HuH-7 (cell line): ENCODE data around the gene SLC39A2.
"Not testable (repeated sequence)": the region's sequence is repeated elsewhere in the genome, so short reads cannot be mapped to it uniquely, and the experiment has no call there.

Experiments used
- DNase-seq: peaks from one replicate; pipeline ENCODE4 v3.0.0; 2011; ENCODE audit warnings: low spot score

Gene SLC39A2

GRCh38 chr14:20997115-20997514, 2.0 kb upstream of the SLC39A2 start:
- DNase-seq, result no peak

GRCh38 chr14:20997564-20997963, 1.5 kb upstream of the SLC39A2 start:
- no peak for DNase-seq

DNA sequence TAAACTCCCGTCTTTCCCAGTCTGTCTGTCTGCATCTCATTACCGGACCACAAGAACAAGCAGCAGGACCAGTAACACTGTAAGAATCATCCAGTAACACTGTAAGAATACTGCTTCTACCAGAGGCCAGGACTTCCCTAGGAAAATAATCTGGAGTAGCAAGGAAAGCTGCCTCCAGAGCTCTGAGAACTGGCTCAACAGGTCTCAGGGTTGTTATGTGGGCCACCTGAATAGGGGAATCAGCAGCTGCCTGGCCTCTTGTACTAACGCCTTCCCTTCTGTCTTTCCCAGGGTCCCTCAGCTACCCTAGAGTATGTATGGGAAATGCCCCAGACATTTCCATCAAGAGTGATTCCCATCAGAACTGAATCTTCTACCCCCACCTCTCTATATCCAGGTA, 954 bp upstream of the SLC39A2 start:
- no peak for DNase-seq

DNA sequence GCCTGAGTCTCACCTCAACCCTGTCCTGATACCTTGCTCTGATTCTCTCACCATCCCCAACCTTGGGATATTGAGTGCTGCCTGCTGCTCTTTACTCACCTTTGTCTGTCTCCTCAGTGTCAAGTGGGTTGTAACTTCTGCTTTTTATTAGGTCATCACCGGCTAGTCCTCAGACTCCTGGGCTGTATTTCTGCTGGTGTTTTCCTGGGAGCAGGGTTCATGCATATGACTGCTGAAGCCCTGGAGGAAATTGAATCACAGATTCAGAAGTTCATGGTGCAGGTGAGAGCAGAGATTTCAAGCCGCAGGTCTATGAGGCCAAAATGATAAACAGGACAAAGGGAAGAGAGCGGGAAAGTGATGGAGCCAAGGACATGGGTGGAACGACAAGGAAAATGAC, 498 bp downstream of the SLC39A2 start:
- DNase-seq, result no peak

DNA sequence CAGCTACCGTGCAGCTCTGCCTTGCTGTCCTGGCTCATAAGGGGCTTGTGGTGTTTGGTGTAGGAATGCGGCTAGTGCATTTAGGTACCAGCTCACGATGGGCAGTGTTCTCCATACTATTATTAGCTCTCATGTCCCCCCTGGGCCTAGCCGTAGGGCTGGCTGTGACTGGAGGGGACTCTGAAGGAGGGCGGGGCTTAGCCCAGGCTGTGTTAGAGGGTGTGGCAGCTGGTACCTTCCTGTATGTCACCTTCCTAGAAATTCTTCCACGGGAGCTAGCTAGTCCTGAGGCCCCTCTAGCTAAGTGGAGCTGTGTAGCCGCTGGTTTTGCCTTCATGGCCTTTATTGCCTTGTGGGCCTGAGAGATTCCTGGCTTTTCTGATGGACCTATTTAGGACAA, 2.1 kb downstream of the SLC39A2 start:
- DNase-seq, result no peak

GRCh38 chr14:21003788-21004346, 4.8 kb downstream of the SLC39A2 start:
- DNase-seq, result no peak

DNA sequence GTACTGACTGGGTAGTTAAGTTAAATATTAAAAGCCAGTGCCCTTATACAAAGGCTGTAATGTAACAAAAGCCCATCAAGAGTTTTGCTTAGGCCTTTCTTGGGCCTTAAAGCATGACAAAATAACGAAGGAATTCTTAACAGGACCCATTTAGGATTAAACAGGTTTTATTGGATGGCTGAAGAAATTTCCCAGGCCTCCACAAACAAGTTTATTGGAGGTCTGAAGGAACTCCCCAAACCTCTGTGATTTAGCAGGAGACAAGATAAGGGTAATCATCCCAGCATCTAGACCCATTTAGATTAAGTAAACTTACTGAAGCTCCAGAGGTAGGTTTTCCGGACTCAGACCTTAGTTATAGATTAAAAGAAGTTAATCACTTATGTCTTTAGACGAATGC, 10.6 kb downstream of the SLC39A2 start:
- DNase-seq, result not testable (repeated sequence)

DNA sequence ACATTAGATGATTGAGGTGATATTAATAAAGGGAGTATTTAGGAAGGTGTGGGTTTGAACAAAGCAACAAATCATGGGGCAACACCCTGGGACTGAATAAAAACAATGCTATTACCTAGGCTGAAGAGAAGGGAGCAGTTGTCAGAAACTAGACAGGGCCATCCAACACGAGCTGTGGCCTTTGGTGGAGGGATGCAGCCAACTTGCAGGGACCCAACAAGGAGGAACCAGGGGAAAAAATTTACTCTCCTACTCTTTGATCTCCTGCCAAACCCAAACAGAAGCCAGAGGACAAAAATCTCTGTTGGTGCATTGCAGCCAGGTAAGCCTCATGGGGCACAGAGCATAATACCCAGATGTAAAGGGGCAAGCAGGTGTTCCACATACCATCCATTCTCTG, 12.0 kb downstream of the SLC39A2 start:
- no peak for DNase-seq

DNA sequence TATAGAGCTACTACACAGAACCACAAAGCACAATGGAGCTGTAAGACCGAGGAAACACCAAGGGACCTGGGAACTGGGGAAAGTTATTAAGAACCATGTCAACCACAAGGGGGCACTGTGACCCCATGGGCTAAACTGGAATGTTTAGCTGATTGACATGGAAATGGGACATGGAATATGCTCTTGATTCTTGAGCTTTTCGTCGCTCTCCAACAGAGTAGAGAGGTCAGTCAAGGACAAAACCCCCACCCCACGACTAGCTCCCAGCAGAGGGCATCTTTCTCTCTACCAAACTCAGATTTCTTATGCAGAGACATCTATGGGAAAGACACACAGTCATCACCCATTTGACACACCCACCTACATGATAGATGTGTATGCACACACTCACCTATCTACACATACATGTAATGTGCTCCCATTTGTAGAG, 15.7 kb downstream of the SLC39A2 start:
- DNase-seq, result peak; percentile 74

DNA sequence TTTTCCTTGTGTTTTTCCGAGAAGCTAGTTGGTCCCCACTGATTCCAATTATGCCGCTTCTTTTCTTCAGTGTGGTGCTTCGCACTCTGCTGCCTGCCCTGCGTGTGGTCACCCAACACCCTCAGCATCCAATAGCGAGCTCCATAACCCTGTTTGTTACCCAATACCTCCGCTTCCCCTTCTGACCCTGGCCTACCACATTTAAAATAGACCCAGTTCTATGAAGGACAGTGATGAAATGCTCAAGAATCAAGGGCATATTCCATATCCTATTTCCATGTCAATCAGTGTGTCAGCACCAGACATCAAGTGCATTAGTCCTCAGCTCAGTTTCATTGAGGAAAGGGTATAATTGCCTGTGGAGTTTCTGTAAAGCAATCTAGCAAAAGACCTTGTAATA, 16.2 kb downstream of the SLC39A2 start:
- DNase-seq, result no peak

DNA sequence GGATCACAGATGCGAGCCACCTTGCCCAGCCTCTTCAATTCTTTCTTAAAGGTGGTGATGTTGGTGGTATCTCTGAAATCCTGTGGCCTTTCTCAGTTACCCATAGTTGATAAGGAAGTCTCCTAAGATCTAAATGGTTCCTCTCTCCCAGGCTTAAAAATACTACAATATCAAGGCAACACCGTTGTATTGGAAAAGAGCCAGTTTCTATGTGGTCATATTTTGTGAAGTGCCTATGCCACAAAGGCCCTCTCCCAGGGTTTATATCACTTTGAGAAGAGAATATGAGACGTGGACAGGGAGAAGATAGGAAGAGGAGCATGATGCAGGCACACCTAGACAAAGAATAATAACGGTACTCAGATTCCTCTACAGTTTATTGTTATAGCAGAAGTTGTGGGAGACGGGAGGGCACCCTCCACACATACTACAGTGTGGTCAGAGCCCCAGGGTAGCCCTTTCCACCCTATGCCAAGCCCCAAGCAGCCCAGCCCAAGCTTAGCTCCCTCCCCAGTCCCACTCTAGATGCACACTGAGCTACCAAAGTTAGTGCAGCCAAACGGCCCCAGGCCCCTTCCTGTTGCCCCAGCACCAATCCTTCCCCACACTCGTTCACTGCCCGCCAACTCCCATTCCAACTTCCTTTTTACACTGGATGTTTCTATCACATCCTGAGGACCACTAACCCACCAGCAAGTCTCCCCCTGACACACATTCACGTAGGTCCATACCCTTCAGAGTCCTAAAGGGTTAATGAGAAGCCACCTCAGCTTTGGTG, 17.5 kb downstream of the SLC39A2 start:
- DNase-seq, result no peak

DNA sequence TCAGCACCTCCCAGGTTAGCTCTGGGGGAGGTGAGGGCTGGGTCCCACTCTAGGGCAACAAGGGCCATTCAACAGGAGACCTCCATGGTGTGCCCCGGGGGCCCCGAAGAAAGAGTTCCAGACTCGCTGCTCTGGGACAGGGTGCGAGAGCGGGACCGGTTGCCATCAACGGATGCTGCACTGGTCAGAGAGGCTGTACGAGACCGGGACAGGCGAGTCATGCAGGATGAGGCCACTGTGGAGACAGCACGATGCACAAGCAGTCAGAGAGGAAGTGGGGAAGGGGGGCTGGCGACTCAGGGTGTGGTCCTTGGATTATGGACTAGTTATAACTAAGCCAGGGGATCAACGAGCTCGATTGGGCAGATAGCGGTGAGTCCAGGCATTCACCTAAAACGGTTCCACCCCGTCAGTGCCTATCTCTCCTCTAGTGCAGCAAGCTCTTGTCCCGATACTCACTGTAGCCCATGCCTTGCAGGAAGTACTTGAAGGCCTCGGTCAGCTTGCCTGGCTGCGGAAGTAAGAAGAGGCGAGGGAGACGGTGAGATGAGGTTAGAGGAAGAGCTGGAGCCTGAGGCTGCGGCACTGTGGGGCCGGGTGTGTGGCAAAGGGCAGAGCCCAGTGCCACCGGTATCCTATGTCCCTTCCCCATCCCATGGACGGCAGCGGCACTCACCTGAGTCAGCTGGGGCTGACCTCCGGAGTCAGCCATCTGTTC, 18.6 kb downstream of the SLC39A2 start:
- DNase-seq, result no peak

- no peak for DNase-seq
Observed at GRCh38 chr14:21018286-21018685, 19.2 kb downstream of the SLC39A2 start.

DNA sequence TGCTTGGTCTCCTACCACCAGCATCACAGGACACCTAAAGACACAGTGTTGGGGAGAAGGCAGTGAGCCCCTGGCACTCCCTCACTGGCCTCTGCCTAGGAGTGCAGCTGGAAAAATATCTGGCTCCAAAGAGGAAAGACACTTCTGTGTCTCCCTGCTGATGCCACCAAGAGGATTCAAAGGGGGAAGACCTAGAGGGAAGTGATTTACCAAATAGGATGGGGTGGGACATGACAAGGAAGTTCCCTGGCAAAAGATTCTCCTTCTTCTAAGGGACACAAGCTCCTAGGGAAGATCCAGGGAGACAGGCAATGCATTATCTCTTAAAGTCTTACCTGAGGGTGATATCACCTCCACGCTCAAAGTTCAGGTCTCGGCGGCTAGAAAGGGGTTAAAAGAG, 19.7 kb downstream of the SLC39A2 start:
- DNase-seq, result no peak

GRCh38 chr14:21019366-21019765, 20.3 kb downstream of the SLC39A2 start:
- no peak for DNase-seq

DNA sequence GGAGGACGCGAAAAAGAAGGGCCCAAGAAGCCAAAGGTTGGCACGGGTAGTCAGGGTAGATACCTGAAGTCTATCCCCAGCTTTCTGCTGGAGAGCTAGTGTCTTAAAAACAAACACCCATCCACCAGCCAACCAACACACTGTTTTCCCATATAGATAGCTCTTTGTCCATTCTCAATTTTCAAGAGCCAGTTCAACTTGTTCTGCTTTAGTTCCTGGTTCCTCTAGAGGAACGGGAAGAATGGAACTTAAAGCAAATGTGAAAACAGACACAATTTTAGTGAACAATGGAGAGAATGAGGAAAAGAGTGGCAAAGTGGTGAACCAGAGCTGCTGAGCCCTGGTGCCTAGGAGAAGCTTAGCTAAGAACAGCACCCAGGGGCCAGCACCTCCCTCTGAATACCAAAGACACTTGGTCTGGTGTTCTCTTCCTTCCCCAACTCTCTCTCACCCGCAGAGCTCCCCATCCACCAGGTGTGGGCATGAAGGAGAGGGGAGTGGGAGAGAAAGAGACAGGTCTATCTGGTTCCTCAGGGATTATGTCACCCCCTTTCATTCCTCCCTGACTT, 22.0 kb downstream of the SLC39A2 start:
- DNase-seq, result no peak

DNA sequence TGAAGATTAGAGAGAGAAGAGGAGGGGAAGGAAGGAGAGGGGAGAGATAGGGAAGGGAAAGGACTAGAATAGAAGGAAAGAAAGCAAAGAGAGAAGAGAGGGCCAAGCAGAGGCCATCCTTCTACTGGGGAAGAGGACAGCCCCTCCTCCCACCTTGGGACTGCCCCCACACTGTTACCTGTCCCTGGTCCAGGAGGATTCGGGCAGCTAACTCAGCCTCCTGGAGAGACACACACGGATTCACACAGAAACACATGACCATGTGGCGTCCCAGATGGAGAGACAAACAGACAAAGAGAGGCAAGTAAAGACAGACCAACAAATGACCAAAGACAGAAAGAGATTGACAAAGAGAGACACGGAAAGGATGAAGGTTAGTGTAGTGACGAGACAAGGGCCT, 23.6 kb downstream of the SLC39A2 start:
- no peak for DNase-seq

DNA sequence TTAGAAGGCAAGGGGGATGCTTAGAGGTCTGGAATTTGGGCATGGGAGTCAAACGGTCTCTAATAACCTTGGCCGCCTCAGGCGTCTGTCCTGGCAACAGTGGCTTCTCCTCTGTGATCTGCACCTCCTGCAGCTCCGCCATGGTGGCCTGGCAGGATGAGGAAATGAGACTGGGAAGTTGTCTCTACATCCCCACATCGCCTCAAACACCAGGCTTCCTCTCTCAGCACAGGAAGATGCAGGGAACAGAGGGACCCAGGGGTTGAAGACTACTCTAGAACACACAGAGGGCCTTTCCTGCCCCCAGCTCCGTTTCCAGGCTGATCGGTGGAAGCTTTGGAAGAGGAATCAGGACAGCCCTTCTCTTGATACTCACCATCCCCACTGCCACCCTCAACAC, 24.1 kb downstream of the SLC39A2 start:
- DNase-seq, result no peak

- no peak for DNase-seq
Observed at GRCh38 chr14:21023817-21024584, 24.9 kb downstream of the SLC39A2 start.

DNA sequence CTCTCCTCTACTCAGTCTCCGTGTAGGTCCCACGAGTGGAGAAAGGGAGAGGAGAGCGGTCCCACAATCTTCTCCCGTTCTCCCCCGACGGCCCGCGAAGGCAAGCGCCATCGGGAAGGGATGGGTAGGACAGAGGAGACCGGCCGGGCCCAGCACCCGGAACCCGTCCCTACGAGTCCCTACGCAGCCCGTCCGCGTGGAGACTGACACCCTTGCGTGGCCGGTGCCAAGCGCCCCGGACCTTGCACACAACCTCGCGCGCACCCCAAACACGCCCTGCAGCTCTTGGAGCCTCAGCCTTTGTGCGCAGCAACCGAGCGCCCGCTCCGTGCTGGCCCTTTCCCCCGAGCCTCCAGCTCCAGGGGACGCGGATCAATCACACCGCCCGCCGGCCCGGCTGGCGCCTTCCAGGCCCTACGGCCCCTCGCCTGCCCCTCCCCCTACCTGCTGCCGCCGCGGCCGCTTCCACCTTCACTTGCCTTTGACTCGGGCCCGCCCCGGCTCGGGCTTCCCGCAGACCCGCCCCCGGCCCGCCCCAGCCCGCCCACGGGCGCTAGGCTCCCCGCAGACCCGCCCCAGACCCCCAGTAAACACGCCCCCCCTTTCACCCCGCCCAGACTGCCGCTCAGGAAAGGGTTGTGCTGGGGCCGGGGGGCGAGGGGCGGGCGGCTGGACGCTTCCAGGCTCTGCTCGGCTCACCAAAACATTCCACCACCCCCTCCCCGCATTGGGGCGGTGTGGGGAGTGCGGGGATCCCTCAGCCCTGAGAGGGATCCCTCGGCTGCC, 25.7 kb downstream of the SLC39A2 start, which contains the start of gene NDRG2:
Gene NDRG2 (minus strand): TSS at position 477 of the 786 bp plus-strand sequence. CDS start 1,746 bp downstream, outside the sequence.
- peak; percentile 84 for DNase-seq
